ENCODE measurements around the gene RAD51B.
"Not testable (repeated sequence)": the region's sequence is repeated elsewhere in the genome, so short reads cannot be mapped to it uniquely, and the experiment has no call there.

The RAD51B gene

GRCh38 chr14:68113343-68113930, 293.9 kb downstream of the RAD51B start:
- no peak for DNase-seq (ENCODE audit: low spot score)

- DNase-seq (ENCODE audit: low spot score): not testable (repeated sequence)
Measured at GRCh38 chr14:68115952-68116351, 296.4 kb downstream of the RAD51B start.

GRCh38 chr14:68122651-68123050, 303.1 kb downstream of the RAD51B start:
- no peak for DNase-seq (ENCODE audit: low spot score)

- no peak for DNase-seq (ENCODE audit: low spot score)
Measured at GRCh38 chr14:68124050-68124449, 304.5 kb downstream of the RAD51B start.

GRCh38 chr14:68124979-68125731, 305.6 kb downstream of the RAD51B start:
- no peak for DNase-seq (ENCODE audit: low spot score)

GRCh38 chr14:68127166-68127565, 307.6 kb downstream of the RAD51B start:
- no peak for DNase-seq (ENCODE audit: low spot score)

- DNase-seq (ENCODE audit: low spot score): no peak
Measured at GRCh38 chr14:68131907-68132306, 312.3 kb downstream of the RAD51B start.

GRCh38 chr14:68132563-68133121, 313.1 kb downstream of the RAD51B start:
- DNase-seq (ENCODE audit: low spot score): no peak

- DNase-seq (ENCODE audit: low spot score): no peak
Measured at GRCh38 chr14:68133856-68134255, 314.3 kb downstream of the RAD51B start.

- DNase-seq (ENCODE audit: low spot score): no peak
Measured at GRCh38 chr14:68135028-68135427, 315.4 kb downstream of the RAD51B start.

- no peak for DNase-seq (ENCODE audit: low spot score)
Measured at GRCh38 chr14:68135566-68135965, 316.0 kb downstream of the RAD51B start.

GRCh38 chr14:68137704-68138619, 318.4 kb downstream of the RAD51B start:
- peak; percentile 98 for DNase-seq (ENCODE audit: low spot score)

GRCh38 chr14:68139431-68140075, 320.0 kb downstream of the RAD51B start:
- no peak for DNase-seq (ENCODE audit: low spot score)

GRCh38 chr14:68140076-68140741, 320.6 kb downstream of the RAD51B start:
- DNase-seq (ENCODE audit: low spot score): peak; percentile 93

- no peak for DNase-seq (ENCODE audit: low spot score)
Measured at GRCh38 chr14:68140806-68141205, 321.2 kb downstream of the RAD51B start.

GRCh38 chr14:68141281-68142088, 321.9 kb downstream of the RAD51B start:
- no peak for DNase-seq (ENCODE audit: low spot score)

- no peak for DNase-seq (ENCODE audit: low spot score)
Measured at GRCh38 chr14:68143341-68143841, 323.8 kb downstream of the RAD51B start.

GRCh38 chr14:68144051-68144681, 324.6 kb downstream of the RAD51B start:
- no peak for DNase-seq (ENCODE audit: low spot score)

- DNase-seq (ENCODE audit: low spot score): no peak
Measured at GRCh38 chr14:68145036-68145435, 325.5 kb downstream of the RAD51B start.

- DNase-seq (ENCODE audit: low spot score): no peak
Measured at GRCh38 chr14:68145539-68145938, 326.0 kb downstream of the RAD51B start.

Data from RKO (cell line).